Measurements from ENCODE around the gene ABHD12. TPM values are rescaled to one million over a fixed set of nuclear protein-coding genes. Genes with fewer than 3 reads are reported as not detected.

Gene ABHD12
- total and polyA plus RNA-seq, 10 of the 15 experiments (the other 5 are each of a cell fraction or from before 2014, with no cell fraction given) = 1.5 to 61.8 (median 26.7) TPM

DNA sequence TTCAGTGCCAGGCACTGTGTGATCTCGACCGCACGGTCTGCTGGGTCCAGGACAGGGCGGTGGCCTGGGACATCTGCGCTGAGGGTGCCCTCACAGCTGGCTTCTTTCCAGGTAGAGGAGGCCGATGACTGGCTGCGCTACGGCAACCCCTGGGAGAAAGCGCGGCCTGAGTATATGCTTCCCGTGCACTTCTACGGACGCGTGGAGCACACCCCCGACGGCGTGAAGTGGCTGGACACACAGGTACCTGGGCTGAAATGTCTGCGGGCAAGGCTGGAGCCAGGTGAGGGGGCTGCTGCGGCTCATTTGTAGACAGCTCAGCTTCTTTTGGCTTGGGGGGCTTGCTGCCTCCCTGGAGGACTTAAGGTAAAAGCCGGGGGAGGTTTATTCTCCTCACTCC is 116.2 kb downstream of the ABHD12 start:
- DNase-seq (ENCODE audit: low read depth, low spot score) = no peak
- Histone ChIP-seq H3K4me2 (ENCODE audit: control insufficient read depth, insufficient read depth) (no peak overlapping the region), H3K4me1 (ENCODE audit: control insufficient read depth, insufficient read depth, low read length) (no peaks in the 10 kb centered on the region), H4K20me1 (ENCODE audit: control insufficient read depth, insufficient read depth) (no peaks in the 10 kb centered on the region), H3K9me3 (replicated peaks; ENCODE audit: control insufficient read depth, insufficient read depth, low read length) (no peaks in the 10 kb centered on the region), H3K79me2 (ENCODE audit: control insufficient read depth, insufficient read depth, low read length) (no peaks in the 10 kb centered on the region), H2AFZ (ENCODE audit: control insufficient read depth, low read depth, low read length) (no peak overlapping the region), H3K27ac (ENCODE audit: control insufficient read depth, insufficient read depth) (no peak overlapping the region), H3K4me3 (no peak overlapping the region), H3K9ac (ENCODE audit: control insufficient read depth, insufficient read depth, low read length) (no peak overlapping the region), H3K27me3 (replicated peaks in 1 of 2; ENCODE audit: control insufficient read depth in 2 of 2, insufficient read depth in 2 of 2, low read length in 1 of 2) (no peaks in the 10 kb centered on the region), H3K36me3 (ENCODE audit: control insufficient read depth in 2 of 2, insufficient read depth in 2 of 2, low read length in 1 of 2) (peaks cover 12 to 37% of the 10 kb centered on the region in 2 experiments)
- TF ChIP-seq EED (IDR thresholded peaks at IDR 0.05; ENCODE audit: low read depth) = no peak
- TF ChIP-seq RAD51 (IDR thresholded peaks at IDR 0.05) = no peak
- TF ChIP-seq SMAD5 (IDR thresholded peaks at IDR 0.05; ENCODE audit: low read depth) = no peak
- TF ChIP-seq TARDBP (IDR thresholded peaks at IDR 0.05; ENCODE audit: borderline replicate concordance) = no peak
- TF ChIP-seq LARP7 (IDR thresholded peaks at IDR 0.05) = no peak
- no peak for TF ChIP-seq GATAD2B (conservative IDR thresholded peaks at IDR 0.05; ENCODE audit: low read depth)
- no peak for TF ChIP-seq BRCA1 (IDR thresholded peaks at IDR 0.05; ENCODE audit: low read depth, low read length)
- TF ChIP-seq EP300 (IDR thresholded peaks at IDR 0.05; ENCODE audit: borderline replicate concordance in 1 of 2, control insufficient read depth in 1 of 2, low read depth in 2 of 2, low read length in 2 of 2) = no peak
- no peak for TF ChIP-seq ZBTB33 (IDR thresholded peaks at IDR 0.05)
- no peak for TF ChIP-seq GABPA (IDR thresholded peaks at IDR 0.05; ENCODE audit: low read depth)
- no peak for TF ChIP-seq IRF5 (IDR thresholded peaks at IDR 0.05; ENCODE audit: borderline replicate concordance)
- TF ChIP-seq PKNOX1 (IDR thresholded peaks at IDR 0.05) = no peak
- TF ChIP-seq RB1 (IDR thresholded peaks at IDR 0.05; ENCODE audit: borderline replicate concordance) = no peak
- TF ChIP-seq HDAC6 (IDR thresholded peaks at IDR 0.05; ENCODE audit: unreplicated experiment) = no peak
- POLR2A ChIA-PET = no interaction called here
- no TSS peak for BruUV-seq (replicated peaks)
- in situ Hi-C loops (cut with MboI) = loop anchor here (25.0 kb wide), 1 partner anchor 1912 kb away; the partner anchor contains the start of genes GZF1 and NXT1
- RAD21 ChIA-PET (ENCODE audit: unreplicated experiment) = no interaction called here
- SMC1A ChIA-PET (ENCODE audit: uncharacterized antibody, unreplicated experiment) = no interaction called here
- no peak for FAIRE-seq
- intact Hi-C loops (cut with micrococcal nuclease; ENCODE audit: unreplicated experiment) = no loop called here
- 99% methylated on average over 20 of the region's 20 CpGs for WGBS (ENCODE audit: insufficient coverage, insufficient replicate concordance, low lambda C conversion rate, missing lambda C conversion rate)
- no peak for ATAC-seq
- CTCF ChIA-PET = interaction anchor here (1.5 kb wide), 1 partner anchor 125 kb away, joined by 6 read pairs; no protein-coding TSS in a partner anchor
